Gastroesophageal sphincter (tissue), 4 donors: ENCODE data around the gene KBTBD12. TPM values are rescaled to one million over a fixed set of nuclear protein-coding genes. Genes with fewer than 3 reads are reported as not detected.

Source experiments
- ATAC-seq: fragments of 150-250 bp; one replicate; pipeline ENCODE4 v1.9.1; 2016; ENCODE audit warnings: mild to moderate bottlenecking, moderate library complexity
- H3K27ac ChIP-seq, 4 donors: fragments of 200-600 bp; sonication (generic) in 3 of 4; 1 replicate in 3 of 4; 2 replicates in 1 of 4; pipeline ENCODE4 v1.5.1; 2016 to 2019
- H3K27me3 ChIP-seq: fragments of 200-600 bp; sonication (generic); one replicate; pipeline ENCODE4 v1.5.1; 2019
- H3K36me3 ChIP-seq, 2 donors: fragments of 200-600 bp; sonication (generic); one replicate each; pipeline ENCODE4 v1.5.1; 2019; ENCODE audit warnings: control low read depth in 1 of 2
- H3K4me1 ChIP-seq, 3 donors: fragments of 200-600 bp; sonication (generic); 1 replicate in 2 of 3; 2 replicates in 1 of 3; pipeline ENCODE4 v1.5.1; 2016 to 2019; ENCODE audit warnings: control low read depth in 2 of 3
- H3K4me3 ChIP-seq, 2 donors: fragments of 200-600 bp; sonication (generic); one replicate each; pipeline ENCODE4 v1.5.1; 2019; ENCODE audit warnings: mild to moderate bottlenecking in 1 of 2, moderate library complexity in 1 of 2
- H3K9me3 ChIP-seq, 3 donors: fragments of 200-600 bp; sonication (generic); one replicate each; pipeline ENCODE4 v1.5.1; 2017 to 2019; ENCODE audit warnings: control low read depth in 2 of 3
- CTCF ChIP-seq, 4 experiments: fragments of 200-600 bp in 2 of 4; fragments of 450-650 bp in 2 of 4; sonication (generic) in 1 of 4; IDR thresholded peaks; one replicate each; pipeline ENCODE4 v1.5.1; 2017 to 2019; ENCODE audit warnings: antibody characterized with exemption in 4 of 4, mild to moderate bottlenecking in 2 of 4, moderate library complexity in 2 of 4
- EP300 ChIP-seq: sonication (generic); formaldehyde crosslinking; IDR thresholded peaks from one replicate; pipeline ENCODE4 v1.6.1; 2017; ENCODE audit warnings: antibody characterized with exemption, mild to moderate bottlenecking
- POLR2A ChIP-seq, 2 donors: fragments of 450-650 bp; IDR thresholded peaks; one replicate each; pipeline ENCODE4 v1.6.1; 2017; ENCODE audit warnings: antibody characterized with exemption in 2 of 2, mild to moderate bottlenecking in 2 of 2, moderate library complexity in 1 of 2
- POLR2AphosphoS5 ChIP-seq: sonication (generic); formaldehyde crosslinking; IDR thresholded peaks from one replicate; pipeline ENCODE4 v1.6.1; 2017; ENCODE audit warnings: antibody characterized with exemption
- WGBS, 2 donors: methylation state at CpG; one replicate each; pipeline ENCODE4 v1.1.5; 2018; ENCODE audit warnings: low coverage in 1 of 2; 5-methylcytosine and 5-hydroxymethylcytosine counted together
- total RNA-seq, 4 donors: library from RNA; depleted of rRNA; stranded (reverse); fragments of >200 nt; gene quantifications; one replicate each; pipeline ENCODE4 v1.1.0, GENCODE V29; 2016

The KBTBD12 gene
- total RNA-seq, 4 donors from 2014 or later, result 2.2 to 11.2 (median 5.8) TPM

- no peaks in the 10 kb centered on the region for H3K9me3 ChIP-seq
- no peaks in the 10 kb centered on the region for H3K27me3 ChIP-seq
- H3K4me1 ChIP-seq, result no peaks in the 10 kb centered on the region
- WGBS, 2 donors, result 84 to 90% methylated on average over 5 of the region's 5 CpGs
- no peak overlapping the region for H3K27ac ChIP-seq
- ATAC-seq, result no peak
- no peak overlapping the region for H3K4me3 ChIP-seq
- no peak for TF ChIP-seq CTCF (IDR thresholded peaks at IDR 0.05)
- TF ChIP-seq POLR2A (IDR thresholded peaks at IDR 0.05), result no peak
- TF ChIP-seq POLR2AphosphoS5, result no peak
- TF ChIP-seq EP300, result no peak
- H3K36me3 ChIP-seq, result peaks cover 0 to 13% of the 10 kb centered on the region in 2 donors
These were observed 14.9 kb downstream of the KBTBD12 start for GRCh38 chr3:127929818-127930413.

- Histone ChIP-seq H3K4me3 (no peak overlapping the region), H3K27ac (no peak overlapping the region), H3K4me1 (no peaks in the 10 kb centered on the region), H3K36me3 (peaks cover 0 to 13% of the 10 kb centered on the region in 2 donors), H3K27me3 (no peaks in the 10 kb centered on the region), H3K9me3 (no peaks in the 10 kb centered on the region)
- no peak for ATAC-seq
- TF ChIP-seq POLR2AphosphoS5, result no peak
- TF ChIP-seq POLR2A (IDR thresholded peaks at IDR 0.05), result no peak
- no peak for TF ChIP-seq CTCF (IDR thresholded peaks at IDR 0.05)
- no peak for TF ChIP-seq EP300
- WGBS, 2 donors, result 100% methylated on average over 1 of the region's 1 CpG
These were observed 18.4 kb downstream of the KBTBD12 start for GRCh38 chr3:127933396-127933795.

- no peak for ATAC-seq
- TF ChIP-seq CTCF (IDR thresholded peaks at IDR 0.05), result no peak
- TF ChIP-seq POLR2A (IDR thresholded peaks at IDR 0.05), result no peak
- TF ChIP-seq POLR2AphosphoS5, result no peak
- no peak for TF ChIP-seq EP300
- WGBS, 2 donors, result 92 to 100% methylated on average over 3 to 4 of the region's 4 CpGs
- Histone ChIP-seq H3K9me3 (peaks cover 0 to 10% (median 0%) of the 10 kb centered on the region in 3 donors), H3K27ac (no peak overlapping the region), H3K27me3 (no peaks in the 10 kb centered on the region), H3K36me3 (no peaks in the 10 kb centered on the region), H3K4me1 (no peaks in the 10 kb centered on the region), H3K4me3 (no peak overlapping the region)
These were observed 23.8 kb downstream of the KBTBD12 start for GRCh38 chr3:127938800-127939199.

GRCh38 chr3:127940116-127940515 lies 25.1 kb downstream of the KBTBD12 start:
- no peak overlapping the region for H3K4me3 ChIP-seq
- WGBS, 2 donors, result 64 to 82% methylated on average over 2 of the region's 2 CpGs
- H3K27ac ChIP-seq, result no peak overlapping the region
- H3K9me3 ChIP-seq, result peaks cover 0 to 10% (median 0%) of the 10 kb centered on the region in 3 donors
- H3K36me3 ChIP-seq, result no peaks in the 10 kb centered on the region
- TF ChIP-seq POLR2A (IDR thresholded peaks at IDR 0.05) (no peak), POLR2AphosphoS5 (no peak), CTCF (IDR thresholded peaks at IDR 0.05) (no peak), EP300 (no peak)
- H3K27me3 ChIP-seq, result no peaks in the 10 kb centered on the region
- no peaks in the 10 kb centered on the region for H3K4me1 ChIP-seq
- no peak for ATAC-seq

GRCh38 chr3:127942613-127943012 lies 27.6 kb downstream of the KBTBD12 start:
- TF ChIP-seq POLR2AphosphoS5 (no peak), CTCF (IDR thresholded peaks at IDR 0.05) (no peak), POLR2A (IDR thresholded peaks at IDR 0.05) (no peak), EP300 (no peak)
- H3K4me1 ChIP-seq, result no peaks in the 10 kb centered on the region
- no peaks in the 10 kb centered on the region for H3K27me3 ChIP-seq
- no peak overlapping the region for H3K27ac ChIP-seq
- no peak for ATAC-seq
- H3K4me3 ChIP-seq, result no peak overlapping the region
- H3K36me3 ChIP-seq, result peaks cover 0 to 5% of the 10 kb centered on the region in 2 donors
- H3K9me3 ChIP-seq, result peaks cover 0 to 10% (median 0%) of the 10 kb centered on the region in 3 donors
